WI38 (cell line): Measurements from ENCODE around the gene TBC1D17.

ENCODE experiments used
- H3K4me3 ChIP-seq: 2 replicates; pipeline ENCODE4 v1.5.1; 2011; ENCODE audit warnings: low read depth, mild to moderate bottlenecking, control low read depth, low read length
- TF ChIP-seq, protein P1 (sequence below): IDR thresholded peaks from 2 replicates; pipeline ENCODE4 v1.5.1; 2012; ENCODE audit warnings: low read depth, mild to moderate bottlenecking, control low read depth, low read length

TBC1D17 gene

DNA sequence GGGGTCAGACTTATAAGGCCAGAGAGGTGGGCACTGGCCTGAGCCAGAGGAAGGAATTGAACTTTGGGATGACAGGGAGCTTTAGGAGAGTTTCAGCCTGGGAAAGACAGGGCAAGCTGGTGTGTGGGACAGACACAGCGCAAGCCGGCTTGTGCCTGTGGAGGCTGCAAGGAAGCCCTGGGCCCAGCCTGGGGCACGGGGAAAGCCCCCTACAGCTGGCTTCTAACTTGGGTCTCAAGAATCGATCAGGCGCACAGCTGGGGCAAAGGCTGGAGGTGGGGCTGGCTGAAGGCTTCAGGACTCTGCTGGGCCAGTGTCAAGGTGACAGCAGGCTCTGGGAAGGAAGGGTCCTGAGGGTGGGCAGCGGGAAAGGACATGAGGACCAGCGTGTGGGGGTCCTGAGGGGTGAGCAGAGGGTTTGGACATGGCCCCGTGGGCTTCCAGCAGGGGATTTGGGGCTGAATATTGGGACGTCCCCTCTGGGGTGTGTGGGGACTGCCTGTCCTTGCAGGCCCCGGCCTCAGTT, 23.6 kb upstream of the TBC1D17 start:
- no peak overlapping the region for H3K4me3 ChIP-seq
- TF ChIP-seq, protein P1, sequence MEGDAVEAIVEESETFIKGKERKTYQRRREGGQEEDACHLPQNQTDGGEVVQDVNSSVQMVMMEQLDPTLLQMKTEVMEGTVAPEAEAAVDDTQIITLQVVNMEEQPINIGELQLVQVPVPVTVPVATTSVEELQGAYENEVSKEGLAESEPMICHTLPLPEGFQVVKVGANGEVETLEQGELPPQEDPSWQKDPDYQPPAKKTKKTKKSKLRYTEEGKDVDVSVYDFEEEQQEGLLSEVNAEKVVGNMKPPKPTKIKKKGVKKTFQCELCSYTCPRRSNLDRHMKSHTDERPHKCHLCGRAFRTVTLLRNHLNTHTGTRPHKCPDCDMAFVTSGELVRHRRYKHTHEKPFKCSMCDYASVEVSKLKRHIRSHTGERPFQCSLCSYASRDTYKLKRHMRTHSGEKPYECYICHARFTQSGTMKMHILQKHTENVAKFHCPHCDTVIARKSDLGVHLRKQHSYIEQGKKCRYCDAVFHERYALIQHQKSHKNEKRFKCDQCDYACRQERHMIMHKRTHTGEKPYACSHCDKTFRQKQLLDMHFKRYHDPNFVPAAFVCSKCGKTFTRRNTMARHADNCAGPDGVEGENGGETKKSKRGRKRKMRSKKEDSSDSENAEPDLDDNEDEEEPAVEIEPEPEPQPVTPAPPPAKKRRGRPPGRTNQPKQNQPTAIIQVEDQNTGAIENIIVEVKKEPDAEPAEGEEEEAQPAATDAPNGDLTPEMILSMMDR: no peak

DNA sequence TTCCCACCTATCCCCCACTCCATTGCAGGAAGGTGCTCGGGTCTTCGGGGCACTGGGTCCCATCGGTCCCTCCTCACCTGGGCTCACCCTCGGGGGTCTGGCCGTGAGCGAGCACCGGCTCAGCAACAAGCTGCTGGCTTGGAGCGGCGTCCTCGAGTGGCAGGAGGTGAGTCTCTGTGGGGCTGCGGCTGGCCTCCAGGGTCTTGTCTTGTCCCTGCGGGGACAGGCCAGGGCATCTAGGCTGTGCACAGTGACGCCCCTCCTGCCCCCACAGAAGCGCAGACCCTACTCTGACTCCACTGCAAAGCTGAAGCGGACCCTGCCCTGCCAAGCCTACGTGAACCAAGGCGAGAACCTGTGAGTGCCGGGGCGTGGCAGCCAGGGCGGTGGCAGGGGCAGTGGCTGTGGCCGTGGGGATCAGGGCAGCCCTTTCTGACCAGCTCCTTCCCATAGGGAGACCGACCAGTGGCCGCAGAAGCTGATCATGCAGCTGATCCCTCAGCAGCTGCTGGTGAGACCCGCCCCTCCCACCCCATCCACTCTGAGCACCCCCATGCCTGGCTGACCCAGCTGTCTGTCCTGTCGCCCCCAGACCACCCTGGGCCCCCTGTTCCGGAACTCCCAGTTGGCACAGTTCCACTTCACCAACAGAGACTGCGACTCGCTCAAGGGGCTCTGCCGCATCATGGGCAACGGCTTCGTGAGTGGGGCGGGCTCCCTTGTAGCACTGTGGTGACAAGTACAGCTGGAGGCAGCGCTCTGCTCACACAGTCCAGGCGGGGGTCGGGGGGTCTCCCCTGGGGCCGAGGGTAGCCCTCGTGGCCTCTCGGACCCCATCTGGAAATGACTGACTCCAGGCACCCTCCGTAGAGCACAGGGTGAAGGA, 22.9 kb upstream of the TBC1D17 start:
- TF ChIP-seq, protein P1: no peak
- H3K4me3 ChIP-seq: no peak overlapping the region

DNA sequence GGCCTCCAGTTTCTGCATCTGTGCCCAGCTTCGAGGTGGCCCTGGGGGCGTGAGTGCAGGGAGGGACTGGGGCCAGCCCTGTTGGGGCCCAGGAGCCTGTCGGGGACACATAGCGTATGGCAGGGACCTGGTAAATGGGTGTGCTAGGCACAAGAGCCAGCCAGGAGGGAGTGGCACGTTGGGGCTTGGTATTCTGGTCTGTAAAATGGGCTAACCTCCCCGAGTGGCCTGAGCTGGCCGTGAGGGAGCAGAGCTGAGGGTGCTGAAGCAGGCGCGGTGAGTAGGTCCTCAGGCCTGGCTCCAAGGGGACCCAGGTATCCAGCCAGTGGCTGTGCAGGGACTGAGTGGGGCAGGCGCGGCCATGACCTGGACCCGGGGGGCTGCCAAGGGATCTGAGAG, 22.2 kb upstream of the TBC1D17 start:
- TF ChIP-seq, protein P1: no peak
- no peak overlapping the region for H3K4me3 ChIP-seq

DNA sequence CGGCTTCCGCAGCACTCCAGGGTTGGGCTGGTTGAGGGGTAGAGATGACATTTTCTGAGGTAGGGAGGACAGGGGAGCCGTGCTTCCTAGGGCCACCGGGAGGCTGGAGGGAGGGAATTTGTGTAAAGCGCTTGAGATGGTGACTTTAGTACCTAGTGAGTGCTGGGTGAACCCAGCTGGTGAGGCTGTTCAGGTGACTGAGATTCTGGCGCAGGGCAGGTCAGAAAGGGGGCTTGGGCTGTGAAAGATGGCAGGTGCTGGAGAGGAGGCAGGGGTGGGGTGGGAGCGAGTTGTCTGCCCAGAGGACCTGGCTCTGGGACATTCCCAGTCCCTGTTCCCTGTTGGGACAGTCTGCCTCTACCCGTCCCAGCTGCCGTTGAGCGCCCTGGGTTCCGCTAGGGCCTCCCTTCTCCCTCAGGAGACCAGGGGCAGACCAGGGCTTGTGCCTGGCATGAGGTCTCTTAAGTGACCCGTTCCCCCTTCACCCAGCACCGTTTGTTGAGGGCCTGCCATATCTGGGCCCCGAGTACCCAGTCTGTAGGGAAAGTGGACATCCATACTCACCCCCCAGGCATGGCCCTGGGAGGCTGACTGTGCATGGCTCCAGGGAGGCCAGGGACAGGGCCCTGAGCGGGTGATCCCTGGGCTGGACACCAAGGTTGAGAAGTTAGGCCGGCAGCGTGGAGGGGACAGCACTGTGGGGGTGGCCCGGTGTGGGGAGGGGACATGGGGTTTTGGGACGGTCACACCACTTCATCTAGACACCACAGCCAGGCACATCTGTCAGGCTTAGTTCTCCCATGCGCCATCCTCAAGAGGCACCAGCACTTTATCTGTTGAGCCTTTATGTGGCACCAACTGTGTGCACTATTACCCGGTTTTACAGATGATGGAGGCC, 21.6 kb upstream of the TBC1D17 start:
- TF ChIP-seq, protein P1: no peak
- no peak overlapping the region for H3K4me3 ChIP-seq

DNA sequence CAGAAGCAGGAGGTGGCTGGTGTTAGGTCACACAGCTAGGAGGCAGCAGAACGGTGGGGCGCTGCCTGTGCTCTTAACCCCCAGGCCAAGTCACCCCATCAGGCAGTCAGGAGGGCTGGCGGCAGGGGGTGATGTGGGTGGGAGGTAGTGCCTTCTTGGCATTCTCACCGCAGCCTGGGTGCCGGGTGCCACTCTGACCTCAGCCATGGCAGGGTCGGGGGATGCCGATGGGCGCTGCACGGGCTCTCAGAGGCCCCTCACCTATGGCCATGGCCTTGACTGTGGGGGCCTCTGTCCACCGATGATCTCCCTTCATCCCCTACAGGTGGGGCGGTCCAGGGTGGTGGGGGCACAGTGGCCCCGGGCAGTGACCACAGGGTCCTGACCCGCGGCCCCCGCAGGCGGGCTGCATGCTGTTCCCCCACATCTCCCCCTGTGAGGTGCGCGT, 20.9 kb upstream of the TBC1D17 start:
- no peak overlapping the region for H3K4me3 ChIP-seq
- TF ChIP-seq, protein P1: no peak

DNA sequence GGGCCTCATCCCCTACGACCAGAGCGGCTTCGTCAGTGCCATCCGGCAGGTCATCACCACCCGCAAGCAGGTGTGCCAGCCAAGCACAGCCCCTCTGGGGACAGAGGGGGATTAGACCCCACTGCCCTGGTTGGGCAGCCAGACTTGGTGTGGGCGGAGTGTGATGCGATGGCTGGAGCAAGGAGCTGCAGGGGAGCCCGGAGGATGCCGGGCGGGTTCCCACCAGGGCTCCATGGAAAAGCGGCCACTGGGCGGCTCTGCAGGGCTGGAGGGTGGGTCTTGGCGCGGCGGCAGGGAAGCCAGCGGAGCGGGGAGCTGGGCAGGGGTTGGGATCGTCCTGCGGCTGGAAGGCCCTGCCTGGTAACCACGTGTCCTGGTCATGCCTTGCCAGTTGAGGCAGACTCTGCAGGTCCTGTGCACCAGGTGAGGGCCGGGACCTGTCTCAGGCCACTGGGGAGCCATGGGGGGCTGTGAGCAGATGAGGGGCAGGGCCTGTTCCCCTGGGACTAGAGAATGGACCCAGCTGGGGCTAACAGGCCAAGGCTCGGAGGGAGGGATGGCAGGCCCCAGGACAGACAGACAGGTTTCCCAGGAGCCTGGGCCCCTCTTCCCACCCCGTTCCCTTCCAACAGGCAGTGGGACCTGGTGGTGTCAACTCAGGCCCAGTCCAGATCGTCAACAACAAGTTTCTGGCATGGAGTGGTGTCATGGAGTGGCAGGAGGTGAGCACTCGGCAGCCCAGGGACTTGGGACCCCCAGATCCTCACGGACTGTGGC, 20.3 kb upstream of the TBC1D17 start:
- TF ChIP-seq, protein P1: no peak
- H3K4me3 ChIP-seq: no peak overlapping the region
